WTC11 (cell line): ENCODE measurements around the gene KCNJ6. TPM values are rescaled to one million over a fixed set of nuclear protein-coding genes. Genes with fewer than 3 reads are reported as not detected.

Experiments used
- ATAC-seq: fragments of 200-7000 bp; cut with Tn5 transposase; 2 replicates; pipeline ENCODE4 v1.10.0; 2021; ENCODE audit warnings: mild to moderate bottlenecking, moderate library complexity
- CTCF ChIA-PET: fragments of 300-600 bp; sonication (Branson Sonifier 250); formaldehyde crosslinking; loops from one replicate; lab custom pipeline; 2021; ENCODE audit warnings: antibody characterized with exemption; lab: Charles Lee
- POLR2A ChIA-PET: fragments of 350-600 bp; sonication (Branson Sonifier 250); formaldehyde crosslinking; loops from one replicate; lab custom pipeline; 2021; ENCODE audit warnings: antibody characterized with exemption; lab: Charles Lee
- DNase-seq: peaks from one replicate; pipeline ENCODE4 v3.0.0; 2021; ENCODE audit warnings: low spot score
- H3K27ac Mint-ChIP-seq: 2 replicates; pipeline ENCODE4 v1.8.0; 2021; ENCODE audit warnings: mixed read lengths
- H3K27me3 Mint-ChIP-seq: 2 replicates; pipeline ENCODE4 v1.8.0; 2021; ENCODE audit warnings: low read depth, mild to moderate bottlenecking, moderate library complexity, mixed read lengths
- H3K36me3 Mint-ChIP-seq: 2 replicates; pipeline ENCODE4 v1.8.0; 2021; ENCODE audit warnings: mixed read lengths
- H3K4me1 Mint-ChIP-seq: 2 replicates; pipeline ENCODE4 v1.8.0; 2022; ENCODE audit warnings: mixed read lengths
- H3K4me3 Mint-ChIP-seq: 2 replicates; pipeline ENCODE4 v1.8.0; 2021; ENCODE audit warnings: mild to moderate bottlenecking, moderate library complexity, mixed read lengths
- H3K9me3 Mint-ChIP-seq: 2 replicates; pipeline ENCODE4 v1.8.0; 2021; ENCODE audit warnings: mixed read lengths
- CBFB ChIP-seq: sonication (generic); formaldehyde crosslinking; IDR thresholded peaks from 2 replicates; pipeline ENCODE4 v1.8.1; 2022; ENCODE audit warnings: mild to moderate bottlenecking, low read depth, missing genetic modification reagents
- ERG ChIP-seq: fragments of 250-450 bp; sonication (Bioruptor Pico); IDR thresholded peaks from 2 replicates; pipeline ENCODE4 v1.8.0; 2021; ENCODE audit warnings: mild to moderate bottlenecking
- FOXP1 ChIP-seq: sonication (generic); formaldehyde crosslinking; IDR thresholded peaks from 2 replicates; pipeline ENCODE4 v1.8.0; 2022; ENCODE audit warnings: missing genetic modification reagents, mild to moderate bottlenecking, moderate library complexity, borderline replicate concordance
- GTF2I ChIP-seq: fragments of 250-450 bp; sonication (Bioruptor Pico); conservative IDR thresholded peaks from 2 replicates; pipeline ENCODE4 v1.4.0; 2021; ENCODE audit warnings: mild to moderate bottlenecking
- IRF1 ChIP-seq: sonication (generic); formaldehyde crosslinking; IDR thresholded peaks from 2 replicates; pipeline ENCODE4 v1.8.0; 2023; ENCODE audit warnings: missing genetic modification reagents
- KAT7 ChIP-seq: sonication (generic); formaldehyde crosslinking; IDR thresholded peaks from 2 replicates; pipeline ENCODE4 v1.8.1; 2023; ENCODE audit warnings: missing genetic modification reagents, mild to moderate bottlenecking, borderline replicate concordance
- MYBL2 ChIP-seq: sonication (generic); formaldehyde crosslinking; IDR thresholded peaks from 2 replicates; pipeline ENCODE4 v1.8.1; 2023; ENCODE audit warnings: mild to moderate bottlenecking, moderate library complexity, missing genetic modification reagents
- NFATC4 ChIP-seq: fragments of 250-450 bp; sonication (Bioruptor Pico); IDR thresholded peaks from 2 replicates; pipeline ENCODE4 v1.9.0; 2021; ENCODE audit warnings: mild to moderate bottlenecking
- NFYB ChIP-seq: sonication (generic); formaldehyde crosslinking; conservative IDR thresholded peaks from 2 replicates; pipeline ENCODE4 v1.8.0; 2022; ENCODE audit warnings: low read depth, missing genetic modification reagents
- NR1H2 ChIP-seq: sonication (generic); formaldehyde crosslinking; IDR thresholded peaks from 2 replicates; pipeline ENCODE4 v1.9.0; 2021; ENCODE audit warnings: mild to moderate bottlenecking, moderate library complexity, missing genetic modification reagents
- NR3C1 ChIP-seq: sonication (generic); formaldehyde crosslinking; conservative IDR thresholded peaks from 2 replicates; pipeline ENCODE4 v1.8.1; 2023; ENCODE audit warnings: low read depth, mild to moderate bottlenecking, missing genetic modification reagents
- OVOL2 ChIP-seq: fragments of 250-450 bp; sonication (Bioruptor Pico); IDR thresholded peaks from 2 replicates; pipeline ENCODE4 v1.9.0; 2021; ENCODE audit warnings: mild to moderate bottlenecking, borderline replicate concordance
- PRRX2 ChIP-seq: fragments of 250-450 bp; sonication (Bioruptor Pico); IDR thresholded peaks from 2 replicates; pipeline ENCODE4 v1.8.0; 2021; ENCODE audit warnings: mild to moderate bottlenecking
- RORB ChIP-seq: fragments of 250-450 bp; sonication (Bioruptor Pico); IDR thresholded peaks from 2 replicates; pipeline ENCODE4 v1.9.0; 2021; ENCODE audit warnings: mild to moderate bottlenecking
- SMAD3 ChIP-seq: sonication (generic); formaldehyde crosslinking; IDR thresholded peaks from 2 replicates; pipeline ENCODE4 v1.8.0; 2022; ENCODE audit warnings: missing genetic modification reagents, mild to moderate bottlenecking, borderline replicate concordance
- SOX15 ChIP-seq: fragments of 250-450 bp; sonication (Bioruptor Pico); IDR thresholded peaks from 2 replicates; pipeline ENCODE4 v1.9.0; 2021; ENCODE audit warnings: mild to moderate bottlenecking
- ZNF219 ChIP-seq: sonication (generic); formaldehyde crosslinking; IDR thresholded peaks from 2 replicates; pipeline ENCODE4 v1.8.0; 2023; ENCODE audit warnings: missing genetic modification reagents, mild to moderate bottlenecking, borderline replicate concordance
- ZNF416 ChIP-seq: fragments of 250-450 bp; sonication (Bioruptor Pico); IDR thresholded peaks from 2 replicates; pipeline ENCODE4 v1.9.0; 2021; ENCODE audit warnings: mild to moderate bottlenecking, inconsistent platforms
- ZNF512 ChIP-seq: sonication (generic); formaldehyde crosslinking; IDR thresholded peaks from 2 replicates; pipeline ENCODE4 v1.8.1; 2022; ENCODE audit warnings: missing genetic modification reagents, borderline replicate concordance
- total RNA-seq: library from RNA; stranded (reverse); gene quantifications from 3 replicates; pipeline ENCODE4 v1.2.3, GENCODE V29; 2021
- TF ChIP-seq, protein P1 (sequence below): sonication (generic); formaldehyde crosslinking; IDR thresholded peaks from 2 replicates; pipeline ENCODE4 v1.8.0; 2022; ENCODE audit warnings: mild to moderate bottlenecking, missing genetic modification reagents
- TF ChIP-seq, protein P2 (sequence below): sonication (generic); formaldehyde crosslinking; conservative IDR thresholded peaks from 2 replicates; pipeline ENCODE4 v1.8.1; 2022; ENCODE audit warnings: mild to moderate bottlenecking, missing genetic modification reagents
- TF ChIP-seq, protein P3 (sequence below): sonication (generic); formaldehyde crosslinking; IDR thresholded peaks from 2 replicates; pipeline ENCODE4 v1.8.1; 2023; ENCODE audit warnings: mild to moderate bottlenecking, missing genetic modification reagents, borderline replicate concordance

The KCNJ6 gene
- total RNA-seq, 1 experiment from 2014 or later, result 0.35 TPM

GRCh38 chr21:37737507-37737906 lies 178.8 kb downstream of the KCNJ6 start:
- H3K27me3 Mint-ChIP-seq, result no peaks in the 10 kb centered on the region
- H3K4me3 Mint-ChIP-seq, result no peak overlapping the region
- CTCF ChIA-PET, result no interaction called here
- no peak overlapping the region for H3K27ac Mint-ChIP-seq
- no peak for ATAC-seq
- DNase-seq, result no peak
- no peaks in the 10 kb centered on the region for H3K9me3 Mint-ChIP-seq
- TF ChIP-seq KAT7 (CRISPR knock-in tag), result no peak
- no peak for TF ChIP-seq RORB (CRISPR knock-in tag)
- no peak for TF ChIP-seq OVOL2
- TF ChIP-seq, protein P1, sequence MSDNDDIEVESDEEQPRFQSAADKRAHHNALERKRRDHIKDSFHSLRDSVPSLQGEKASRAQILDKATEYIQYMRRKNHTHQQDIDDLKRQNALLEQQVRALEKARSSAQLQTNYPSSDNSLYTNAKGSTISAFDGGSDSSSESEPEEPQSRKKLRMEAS (CRISPR knock-in tag), result no peak
- TF ChIP-seq ZNF416 (CRISPR knock-in tag), result no peak
- TF ChIP-seq, protein P2, sequence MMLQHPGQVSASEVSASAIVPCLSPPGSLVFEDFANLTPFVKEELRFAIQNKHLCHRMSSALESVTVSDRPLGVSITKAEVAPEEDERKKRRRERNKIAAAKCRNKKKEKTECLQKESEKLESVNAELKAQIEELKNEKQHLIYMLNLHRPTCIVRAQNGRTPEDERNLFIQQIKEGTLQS (CRISPR knock-in tag), result no peak
- TF ChIP-seq SMAD3 (CRISPR knock-in tag), result no peak
- no peak for TF ChIP-seq GTF2I
- TF ChIP-seq, protein P3, sequence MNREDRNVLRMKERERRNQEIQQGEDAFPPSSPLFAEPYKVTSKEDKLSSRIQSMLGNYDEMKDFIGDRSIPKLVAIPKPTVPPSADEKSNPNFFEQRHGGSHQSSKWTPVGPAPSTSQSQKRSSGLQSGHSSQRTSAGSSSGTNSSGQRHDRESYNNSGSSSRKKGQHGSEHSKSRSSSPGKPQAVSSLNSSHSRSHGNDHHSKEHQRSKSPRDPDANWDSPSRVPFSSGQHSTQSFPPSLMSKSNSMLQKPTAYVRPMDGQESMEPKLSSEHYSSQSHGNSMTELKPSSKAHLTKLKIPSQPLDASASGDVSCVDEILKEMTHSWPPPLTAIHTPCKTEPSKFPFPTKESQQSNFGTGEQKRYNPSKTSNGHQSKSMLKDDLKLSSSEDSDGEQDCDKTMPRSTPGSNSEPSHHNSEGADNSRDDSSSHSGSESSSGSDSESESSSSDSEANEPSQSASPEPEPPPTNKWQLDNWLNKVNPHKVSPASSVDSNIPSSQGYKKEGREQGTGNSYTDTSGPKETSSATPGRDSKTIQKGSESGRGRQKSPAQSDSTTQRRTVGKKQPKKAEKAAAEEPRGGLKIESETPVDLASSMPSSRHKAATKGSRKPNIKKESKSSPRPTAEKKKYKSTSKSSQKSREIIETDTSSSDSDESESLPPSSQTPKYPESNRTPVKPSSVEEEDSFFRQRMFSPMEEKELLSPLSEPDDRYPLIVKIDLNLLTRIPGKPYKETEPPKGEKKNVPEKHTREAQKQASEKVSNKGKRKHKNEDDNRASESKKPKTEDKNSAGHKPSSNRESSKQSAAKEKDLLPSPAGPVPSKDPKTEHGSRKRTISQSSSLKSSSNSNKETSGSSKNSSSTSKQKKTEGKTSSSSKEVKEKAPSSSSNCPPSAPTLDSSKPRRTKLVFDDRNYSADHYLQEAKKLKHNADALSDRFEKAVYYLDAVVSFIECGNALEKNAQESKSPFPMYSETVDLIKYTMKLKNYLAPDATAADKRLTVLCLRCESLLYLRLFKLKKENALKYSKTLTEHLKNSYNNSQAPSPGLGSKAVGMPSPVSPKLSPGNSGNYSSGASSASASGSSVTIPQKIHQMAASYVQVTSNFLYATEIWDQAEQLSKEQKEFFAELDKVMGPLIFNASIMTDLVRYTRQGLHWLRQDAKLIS (CRISPR knock-in tag), result no peak
- TF ChIP-seq FOXP1 (CRISPR knock-in tag), result no peak
- no peak for TF ChIP-seq MYBL2 (CRISPR knock-in tag)
- TF ChIP-seq ZNF219 (CRISPR knock-in tag), result no peak
- no peak for TF ChIP-seq SOX15 (CRISPR knock-in tag)
- no peak for TF ChIP-seq ERG
- no peak for TF ChIP-seq IRF1
- TF ChIP-seq NR1H2 (CRISPR knock-in tag), result no peak
- TF ChIP-seq NFYB (CRISPR knock-in tag), result no peak
- TF ChIP-seq PRRX2, result no peak
- no peak for TF ChIP-seq ZNF512 (CRISPR knock-in tag)
- no peak for TF ChIP-seq NFATC4 (CRISPR knock-in tag)
- POLR2A ChIA-PET, result no interaction called here
- H3K36me3 Mint-ChIP-seq, result no peaks in the 10 kb centered on the region
- peaks cover 11% of the 10 kb centered on the region for H3K4me1 Mint-ChIP-seq

- DNase-seq (no peak), ATAC-seq (no peak)
- ChIA-PET CTCF (interaction anchor here (1.1 to 1.6 kb wide), 4 partner anchors 23 to 182 kb away, joined by 3 to 5 read pairs (median 3); no protein-coding TSS in a partner anchor), POLR2A (interaction anchor here (1.0 kb wide), 1 partner anchor 11 kb away, joined by 3 read pairs; no protein-coding TSS in a partner anchor)
- peaks cover 11% of the 10 kb centered on the region for H3K4me1 Mint-ChIP-seq
- TF ChIP-seq CBFB (CRISPR knock-in tag) (no peak), NR3C1 (no peak), RORB (CRISPR knock-in tag) (no peak), MYBL2 (CRISPR knock-in tag) (no peak), ZNF219 (CRISPR knock-in tag) (no peak)
- no peaks in the 10 kb centered on the region for H3K36me3 Mint-ChIP-seq
- H3K9me3 Mint-ChIP-seq, result peaks cover 13% of the 10 kb centered on the region
- no peaks in the 10 kb centered on the region for H3K27me3 Mint-ChIP-seq
- H3K27ac Mint-ChIP-seq, result no peak overlapping the region
- no peak overlapping the region for H3K4me3 Mint-ChIP-seq
Measured at GRCh38 chr21:37734846-37735245, 181.4 kb downstream of the KCNJ6 start.
